ENCODE data around the gene RNF213. TPM values are rescaled to one million over a fixed set of nuclear protein-coding genes. Genes with fewer than 3 reads are reported as not detected.

Gene RNF213
- total and polyA plus RNA-seq, 12 donors, result 51.1 to 182 (median 122) TPM

GRCh38 chr17:80433916-80434666 lies 173.4 kb downstream of the RNF213 start:
- no peak for TF ChIP-seq CTCF (IDR thresholded peaks at IDR 0.05)
- TF ChIP-seq POLR2A (IDR thresholded peaks at IDR 0.05), result no peak
- H3K27ac ChIP-seq, result no peak overlapping the region
- H3K4me1 ChIP-seq (replicated peaks in 1 of 2), result peaks cover 12 to 26% of the 10 kb centered on the region in 2 donors
- no peaks in the 10 kb centered on the region for H3K27me3 ChIP-seq
- no peak overlapping the region for H3K4me3 ChIP-seq
- intact Hi-C loops (cut with DNase I), result no loop called here
- no peaks in the 10 kb centered on the region for H3K9me3 ChIP-seq (replicated peaks in 1 of 3)
- H3K36me3 ChIP-seq (replicated peaks in 1 of 2), result no peaks in the 10 kb centered on the region
- no peak for DNase-seq
- WGBS, 4 donors, result 79 to 90% (median 86%) methylated on average over 12 of the region's 12 CpGs

GRCh38 chr17:80437532-80437931 lies 176.9 kb downstream of the RNF213 start:
- Histone ChIP-seq H3K27ac (peak overlapping the region; percentile 17 to 85 (median 77)), H3K36me3 (replicated peaks in 1 of 2) (no peaks in the 10 kb centered on the region), H3K4me1 (replicated peaks in 1 of 2) (peaks cover 12 to 23% of the 10 kb centered on the region in 2 donors), H3K27me3 (no peaks in the 10 kb centered on the region), H3K9me3 (replicated peaks in 1 of 3) (no peaks in the 10 kb centered on the region), H3K4me3 (no peak overlapping the region)
- DNase-seq, result peak in 6 of 7 donors; percentile 71 to 83 (median 77)
- peak in 1 of 2 donors; percentile 53 for TF ChIP-seq POLR2A (IDR thresholded peaks at IDR 0.05)
- no peak for TF ChIP-seq CTCF (IDR thresholded peaks at IDR 0.05)
- 34 to 51% (median 43%) methylated on average over 7 to 10 of the region's 10 CpGs for WGBS, 4 donors
- intact Hi-C loops (cut with DNase I), result no loop called here

- H3K4me1 ChIP-seq (replicated peaks in 1 of 2), result peaks cover 12 to 23% of the 10 kb centered on the region in 2 donors
- intact Hi-C loops (cut with DNase I), result no loop called here
- no peaks in the 10 kb centered on the region for H3K27me3 ChIP-seq
- 64 to 88% (median 73%) methylated on average over 1 to 5 of the region's 5 CpGs for WGBS, 4 donors
- H3K9me3 ChIP-seq (replicated peaks in 1 of 3), result no peaks in the 10 kb centered on the region
- DNase-seq, result no peak
- H3K36me3 ChIP-seq (replicated peaks in 1 of 2), result no peaks in the 10 kb centered on the region
- peak overlapping the region in 2 of 5 donors; percentile 82 to 85 for H3K27ac ChIP-seq
- no peak overlapping the region for H3K4me3 ChIP-seq
- TF ChIP-seq POLR2A (IDR thresholded peaks at IDR 0.05), result no peak
- TF ChIP-seq CTCF (IDR thresholded peaks at IDR 0.05), result no peak
These were observed 178.2 kb downstream of the RNF213 start for GRCh38 chr17:80438806-80439205.

- intact Hi-C loops (cut with DNase I), result no loop called here
- no peaks in the 10 kb centered on the region for H3K9me3 ChIP-seq (replicated peaks in 1 of 3)
- H3K27me3 ChIP-seq, result no peaks in the 10 kb centered on the region
- no peaks in the 10 kb centered on the region for H3K36me3 ChIP-seq (replicated peaks in 1 of 2)
- no peak for DNase-seq
- 67 to 74% (median 69%) methylated on average over 8 to 9 of the region's 9 CpGs for WGBS, 4 donors
- no peak for TF ChIP-seq CTCF (IDR thresholded peaks at IDR 0.05)
- no peak for TF ChIP-seq POLR2A (IDR thresholded peaks at IDR 0.05)
- H3K27ac ChIP-seq, result no peak overlapping the region
- peaks cover 12 to 23% of the 10 kb centered on the region in 2 donors for H3K4me1 ChIP-seq (replicated peaks in 1 of 2)
- no peak overlapping the region for H3K4me3 ChIP-seq
These were observed 178.8 kb downstream of the RNF213 start for GRCh38 chr17:80439499-80439898.

Data from adrenal gland (tissue), 12 donors.